RWPE2 (cell line): Measurements from ENCODE around the gene CCR8.

Source experiments
- ATAC-seq: fragments of 200-7000 bp; cut with Tn5 transposase; 3 replicates; pipeline ENCODE4 v1.9.1; 2021; ENCODE audit warnings: low read depth
- DNase-seq: peaks from one replicate; pipeline ENCODE4 v3.0.0-alpha.2; 2020; ENCODE audit warnings: low spot score
- H3K27ac ChIP-seq: fragments of 450-650 bp; 2 replicates; pipeline ENCODE4 v1.5.1; 2017; ENCODE audit warnings: mild to moderate bottlenecking; ENCODE audit not compliant: poor library complexity, severe bottlenecking
- H3K27me3 ChIP-seq: fragments of 250-450 bp; sonication (Bioruptor Pico); 2 replicates; pipeline ENCODE4 v1.5.1; 2021; ENCODE audit warnings: mild to moderate bottlenecking, moderate library complexity; ENCODE audit not compliant: insufficient read depth, poor library complexity, severe bottlenecking
- H3K36me3 ChIP-seq: fragments of 250-450 bp; sonication (Bioruptor Pico); 2 replicates; pipeline ENCODE4 v1.5.1; 2020; ENCODE audit warnings: low read depth, mild to moderate bottlenecking, moderate library complexity
- H3K4me1 ChIP-seq: fragments of 250-450 bp; sonication (Bioruptor Pico); 2 replicates; pipeline ENCODE4 v1.5.1; 2021; ENCODE audit warnings: mild to moderate bottlenecking, moderate library complexity; ENCODE audit not compliant: insufficient read depth, poor library complexity, severe bottlenecking
- H3K4me3 ChIP-seq: fragments of 250-450 bp; sonication (Bioruptor Pico); 2 replicates; pipeline ENCODE4 v1.5.1; 2021; ENCODE audit warnings: mild to moderate bottlenecking, moderate library complexity; ENCODE audit not compliant: severe bottlenecking
- H3K9me3 ChIP-seq: fragments of 250-450 bp; sonication (Bioruptor Pico); 2 replicates; pipeline ENCODE4 v1.5.1; 2021; ENCODE audit warnings: mild to moderate bottlenecking, moderate library complexity; ENCODE audit not compliant: severe bottlenecking
- CTCF ChIP-seq: fragments of 450-650 bp; IDR thresholded peaks from one replicate; pipeline ENCODE4 v1.5.1; 2017; ENCODE audit warnings: mild to moderate bottlenecking, moderate library complexity; ENCODE audit not compliant: poor library complexity, severe bottlenecking

The CCR8 gene

GRCh38 chr3:39339086-39339485 lies 9.6 kb downstream of the CCR8 start:
- peaks cover 3% of the 10 kb centered on the region for H3K9me3 ChIP-seq
- ATAC-seq (no peak), DNase-seq (no peak)
- TF ChIP-seq CTCF: no peak
- H3K36me3 ChIP-seq: no peaks in the 10 kb centered on the region
- no peak overlapping the region for H3K4me3 ChIP-seq
- peaks cover 8% of the 10 kb centered on the region for H3K4me1 ChIP-seq
- no peak overlapping the region for H3K27ac ChIP-seq
- H3K27me3 ChIP-seq: no peaks in the 10 kb centered on the region

- H3K4me1 ChIP-seq: peaks cover 20% of the 10 kb centered on the region
- no peak for DNase-seq
- no peaks in the 10 kb centered on the region for H3K36me3 ChIP-seq
- peaks cover 3% of the 10 kb centered on the region for H3K9me3 ChIP-seq
- H3K27ac ChIP-seq: peak overlapping the region; percentile 44
- no peaks in the 10 kb centered on the region for H3K27me3 ChIP-seq
- peak; percentile 53; the same call in 2 of the 3 replicates for ATAC-seq
- no peak for TF ChIP-seq CTCF
- no peak overlapping the region for H3K4me3 ChIP-seq
These were observed 13.7 kb downstream of the CCR8 start for GRCh38 chr3:39343076-39343717.

- H3K4me1 ChIP-seq: peaks cover 20% of the 10 kb centered on the region
- no peak for DNase-seq
- no peak for ATAC-seq
- TF ChIP-seq CTCF: no peak
- H3K27me3 ChIP-seq: no peaks in the 10 kb centered on the region
- H3K27ac ChIP-seq: peak overlapping the region; percentile 44
- H3K36me3 ChIP-seq: no peaks in the 10 kb centered on the region
- no peak overlapping the region for H3K4me3 ChIP-seq
- H3K9me3 ChIP-seq: no peaks in the 10 kb centered on the region
These were observed 14.3 kb downstream of the CCR8 start for GRCh38 chr3:39343760-39344159.

- Histone ChIP-seq H3K36me3 (no peaks in the 10 kb centered on the region), H3K27me3 (no peaks in the 10 kb centered on the region), H3K4me3 (no peak overlapping the region), H3K4me1 (peaks cover 20% of the 10 kb centered on the region), H3K27ac (peak overlapping the region; percentile 44), H3K9me3 (no peaks in the 10 kb centered on the region)
- no peak for DNase-seq
- peak; percentile 73 for ATAC-seq
- no peak for TF ChIP-seq CTCF
These were observed 15.3 kb downstream of the CCR8 start for GRCh38 chr3:39344746-39345344.
